Epithelial cell of proximal tubule (primary cell): ENCODE results near the gene MDC1. TPM values are rescaled to one million over a fixed set of nuclear protein-coding genes. Genes with fewer than 3 reads are reported as not detected.
"Not testable (repeated sequence)": the region's sequence is repeated elsewhere in the genome, so short reads cannot be mapped to it uniquely, and the experiment has no call there.

Experiments used
- DNase-seq: peaks from one replicate; pipeline ENCODE4 v3.0.0-alpha.2; 2011; ENCODE audit warnings: low read depth
- H3K4me3 ChIP-seq: 2 replicates; pipeline ENCODE4 v1.5.1; 2011; ENCODE audit warnings: low read depth, mild to moderate bottlenecking, low read length
- total RNA-seq: library from RNA; depleted of rRNA; stranded (reverse); fragments of >200 nt; gene quantifications from 2 replicates; pipeline ENCODE4 v1.2.3, GENCODE V29; 2015
- TF ChIP-seq, protein P1 (sequence below): conservative IDR thresholded peaks from 2 replicates; pipeline ENCODE4 v1.5.1; 2012; ENCODE audit warnings: low read depth, mild to moderate bottlenecking, low read length

The MDC1 gene
- total RNA-seq, 1 donor from 2014 or later: 11.4 TPM

DNA sequence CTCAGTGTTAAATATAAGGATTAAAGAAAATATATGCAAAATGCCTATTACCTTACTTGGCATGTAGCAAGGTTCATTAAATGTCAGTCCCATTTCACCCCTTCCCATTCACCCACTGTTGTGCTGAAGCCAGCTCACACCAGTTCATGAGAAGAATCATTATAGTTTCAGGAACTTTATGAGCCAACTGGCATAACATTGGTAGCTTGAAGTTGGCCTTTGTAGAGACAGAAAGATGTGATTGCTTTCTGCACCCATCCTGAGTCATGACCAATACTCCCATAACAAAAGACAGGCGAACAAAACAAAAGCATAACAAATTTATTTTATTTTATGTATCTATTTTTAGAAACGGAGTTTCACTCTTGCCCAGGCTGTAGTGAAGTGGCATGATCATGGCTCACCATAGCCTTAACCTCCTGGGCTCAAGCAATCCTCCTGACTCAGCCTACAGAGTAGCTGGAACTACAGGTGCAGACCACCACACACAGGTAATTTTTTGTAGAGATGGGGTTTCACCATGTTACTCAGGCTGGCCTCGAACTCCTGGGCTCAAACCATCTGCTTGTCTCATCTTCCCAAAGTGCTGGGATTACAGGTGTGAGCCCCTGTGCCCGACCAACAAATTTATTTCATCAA is 44.8 kb upstream of the MDC1 start:
- DNase-seq: no peak
- TF ChIP-seq, protein P1, sequence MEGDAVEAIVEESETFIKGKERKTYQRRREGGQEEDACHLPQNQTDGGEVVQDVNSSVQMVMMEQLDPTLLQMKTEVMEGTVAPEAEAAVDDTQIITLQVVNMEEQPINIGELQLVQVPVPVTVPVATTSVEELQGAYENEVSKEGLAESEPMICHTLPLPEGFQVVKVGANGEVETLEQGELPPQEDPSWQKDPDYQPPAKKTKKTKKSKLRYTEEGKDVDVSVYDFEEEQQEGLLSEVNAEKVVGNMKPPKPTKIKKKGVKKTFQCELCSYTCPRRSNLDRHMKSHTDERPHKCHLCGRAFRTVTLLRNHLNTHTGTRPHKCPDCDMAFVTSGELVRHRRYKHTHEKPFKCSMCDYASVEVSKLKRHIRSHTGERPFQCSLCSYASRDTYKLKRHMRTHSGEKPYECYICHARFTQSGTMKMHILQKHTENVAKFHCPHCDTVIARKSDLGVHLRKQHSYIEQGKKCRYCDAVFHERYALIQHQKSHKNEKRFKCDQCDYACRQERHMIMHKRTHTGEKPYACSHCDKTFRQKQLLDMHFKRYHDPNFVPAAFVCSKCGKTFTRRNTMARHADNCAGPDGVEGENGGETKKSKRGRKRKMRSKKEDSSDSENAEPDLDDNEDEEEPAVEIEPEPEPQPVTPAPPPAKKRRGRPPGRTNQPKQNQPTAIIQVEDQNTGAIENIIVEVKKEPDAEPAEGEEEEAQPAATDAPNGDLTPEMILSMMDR: no peak
- no peak overlapping the region for H3K4me3 ChIP-seq

DNA sequence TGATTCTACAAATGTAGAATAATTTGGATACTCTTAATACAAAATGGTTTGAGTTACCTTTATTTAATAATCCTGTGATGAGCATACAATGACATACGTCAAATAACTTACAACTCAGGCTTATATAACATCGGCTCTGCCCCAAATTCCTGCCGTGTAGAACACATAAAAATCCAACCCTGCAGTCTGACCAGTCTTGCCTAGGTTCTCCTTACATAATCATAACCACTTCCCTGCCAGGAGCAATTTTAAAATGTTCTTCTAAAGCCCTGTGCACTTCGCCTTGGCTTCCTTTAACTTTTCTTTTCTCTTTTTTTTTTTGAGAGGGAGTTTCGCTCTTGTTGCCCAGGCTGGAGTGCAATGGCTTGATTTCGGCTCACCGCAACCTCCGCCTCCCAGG is 43.5 kb upstream of the MDC1 start:
- no peak overlapping the region for H3K4me3 ChIP-seq
- no peak for DNase-seq
- TF ChIP-seq, protein P1: no peak

DNA sequence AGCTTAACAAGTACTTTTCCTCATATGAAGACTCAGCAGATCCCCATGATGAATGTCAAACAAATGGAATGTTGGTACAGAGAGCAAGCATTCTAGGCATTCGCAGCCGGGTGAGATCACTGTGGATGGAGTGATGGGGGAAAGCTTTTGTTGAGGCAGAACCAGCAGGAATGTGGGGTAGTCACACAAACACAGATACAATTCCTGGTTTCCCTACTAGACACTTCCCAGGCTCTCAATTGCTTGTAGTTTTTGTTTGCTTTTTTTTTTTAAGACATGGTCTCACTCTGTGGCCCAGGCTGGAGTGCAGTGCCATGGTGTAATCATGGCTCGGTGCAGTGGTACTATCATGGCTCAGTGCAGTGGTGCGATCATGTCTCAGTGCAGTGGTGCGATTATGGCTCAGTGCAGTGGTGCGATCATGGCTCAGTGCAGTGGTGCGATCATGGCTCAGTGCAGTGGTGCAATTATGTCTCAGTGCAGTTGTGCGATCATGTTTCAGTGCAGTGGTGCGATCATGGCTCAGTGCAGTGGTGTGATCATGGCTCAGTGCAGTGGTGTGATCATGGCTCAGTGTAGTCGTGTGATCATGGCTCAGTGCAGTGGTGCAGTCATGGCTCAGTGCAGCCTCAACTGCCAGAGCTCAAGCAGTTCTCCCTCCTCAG is 42.6 kb upstream of the MDC1 start:
- no peak overlapping the region for H3K4me3 ChIP-seq
- DNase-seq: peak; percentile 98
- TF ChIP-seq, protein P1: no peak

DNA sequence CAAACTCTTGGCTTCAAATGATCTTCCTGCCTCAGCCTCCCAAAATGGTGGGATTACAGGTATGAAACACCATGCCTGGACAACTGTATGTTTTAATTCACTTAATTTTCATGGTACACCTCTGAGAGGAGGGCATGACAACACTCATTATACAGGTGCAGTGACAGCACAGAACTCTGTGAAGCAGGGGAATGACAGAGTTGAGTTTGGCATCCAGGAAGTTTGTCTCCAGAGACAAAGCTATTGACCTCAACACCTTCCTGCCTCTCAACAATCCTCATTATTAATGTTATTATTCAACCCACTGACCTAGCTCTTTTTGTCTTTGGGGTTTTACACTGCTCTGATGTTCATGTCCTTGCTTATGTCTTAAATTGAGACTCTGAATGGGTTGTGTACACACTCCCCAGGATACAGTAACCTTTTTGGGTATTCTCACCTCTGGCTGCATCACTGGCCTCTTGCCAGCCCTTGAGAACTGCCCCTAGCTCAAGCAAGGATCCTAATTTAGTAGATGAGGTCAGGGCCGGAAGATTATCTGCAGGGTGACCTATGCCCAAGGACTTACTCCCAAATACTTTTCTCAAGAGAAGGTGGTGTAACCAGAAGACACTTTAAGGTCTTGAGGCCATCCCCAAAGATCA is 40.3 kb upstream of the MDC1 start:
- no peak for DNase-seq
- TF ChIP-seq, protein P1: no peak
- H3K4me3 ChIP-seq: no peak overlapping the region

DNA sequence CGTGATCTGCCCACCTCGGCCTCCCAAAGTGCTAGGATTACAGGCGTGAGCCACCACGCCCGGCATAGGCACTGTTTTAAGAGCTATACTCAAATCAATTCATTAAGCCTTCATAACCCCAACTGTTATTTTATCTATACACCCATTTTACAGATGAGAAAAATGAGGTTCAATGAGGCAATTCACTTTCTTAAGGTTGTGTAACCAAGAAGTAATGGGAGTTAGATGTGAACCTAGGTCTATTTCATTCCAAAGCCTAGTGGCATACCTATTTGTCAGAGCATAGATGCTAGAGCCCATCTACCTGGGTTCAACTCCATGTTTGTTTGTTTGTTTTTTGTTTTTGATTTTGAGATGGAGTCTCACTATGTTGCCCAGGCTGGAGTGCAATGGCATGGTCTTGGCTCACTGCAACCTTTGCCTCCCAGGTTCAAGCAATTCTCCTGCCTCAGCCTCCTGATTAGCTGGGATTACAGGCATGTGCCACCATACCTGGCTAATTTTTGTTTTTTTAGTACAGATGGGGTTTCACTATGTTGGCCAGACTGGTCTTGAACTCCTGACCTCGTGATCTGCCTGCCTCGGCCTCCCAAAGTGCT is 39.4 kb upstream of the MDC1 start:
- not testable (repeated sequence) for DNase-seq, H3K4me3 ChIP-seq

DNA sequence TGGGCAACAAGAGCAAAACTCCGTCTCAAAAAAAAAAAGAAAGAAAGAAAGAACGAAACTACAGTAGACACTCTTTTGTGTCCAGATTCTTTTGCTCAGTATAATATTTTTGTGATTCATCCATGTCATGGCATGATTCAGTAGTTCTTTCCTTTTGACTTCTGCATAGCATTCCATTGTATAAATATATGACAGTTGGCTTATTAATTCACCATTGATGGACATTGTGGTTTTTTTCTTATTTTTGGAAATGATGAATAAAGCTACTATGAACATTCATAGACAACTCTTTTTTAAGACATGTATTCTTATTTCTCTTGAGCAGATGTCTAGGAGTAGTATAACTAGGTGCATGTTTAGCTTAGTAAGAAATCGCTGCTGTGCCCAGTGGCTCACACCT is 37.5 kb upstream of the MDC1 start:
- H3K4me3 ChIP-seq: no peak overlapping the region
- DNase-seq: no peak
- TF ChIP-seq, protein P1: no peak

DNA sequence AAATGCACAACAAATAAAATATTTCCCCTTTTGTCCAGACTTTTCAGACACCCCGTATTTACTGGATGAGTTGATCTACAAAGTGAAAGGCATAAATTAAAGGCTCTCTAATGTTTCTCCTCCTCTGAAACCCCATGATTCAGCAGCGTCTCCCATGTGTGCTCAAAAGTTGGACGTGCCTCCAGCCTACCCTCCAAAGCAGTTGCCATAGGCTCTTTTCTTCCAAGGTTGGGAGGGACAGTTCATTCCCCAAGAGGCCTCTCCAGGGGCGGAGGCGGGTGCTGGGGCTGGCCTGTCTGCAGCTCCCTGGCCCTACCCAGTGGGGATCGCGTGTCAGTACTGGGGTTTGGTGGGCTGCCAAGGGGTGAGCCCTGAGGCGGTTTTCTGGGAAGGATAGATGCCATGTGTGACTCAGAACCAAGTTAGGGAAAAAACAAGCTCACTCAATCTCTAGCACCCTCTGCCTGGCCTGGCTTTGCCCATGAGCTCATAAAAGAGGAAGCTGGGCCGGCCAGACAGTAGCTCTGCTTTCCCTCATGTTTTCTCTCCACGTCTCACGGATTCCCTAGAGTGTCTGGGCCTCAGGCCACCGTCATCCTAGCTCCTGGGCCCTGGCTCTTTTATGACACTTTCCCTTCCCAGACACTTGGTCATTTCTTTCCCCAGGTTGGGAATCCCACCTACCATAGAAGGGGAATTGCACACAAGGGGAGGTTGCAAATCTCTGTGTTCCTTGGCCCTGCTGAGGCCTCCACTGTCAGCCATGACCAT is 35.3 kb upstream of the MDC1 start:
- H3K4me3 ChIP-seq: no peak overlapping the region
- TF ChIP-seq, protein P1: peak; percentile 26
- DNase-seq: peak; percentile 96
